Colonic mucosa (tissue), 4 donors: Measurements from ENCODE around the gene SLC35A2. TPM values are rescaled to one million over a fixed set of nuclear protein-coding genes. Genes with fewer than 3 reads are reported as not detected.

ENCODE experiments used
- DNase-seq: peaks from one replicate; pipeline ENCODE4 v3.0.0-alpha.2; 2020
- H3K27ac ChIP-seq: fragments of 200-600 bp; one replicate; pipeline ENCODE4 v1.8.0; 2021
- H3K27me3 ChIP-seq: fragments of 200-600 bp; one replicate; pipeline ENCODE4 v1.8.0; 2021
- H3K36me3 ChIP-seq: fragments of 200-600 bp; one replicate; pipeline ENCODE4 v1.8.0; 2021
- H3K4me1 ChIP-seq: fragments of 200-600 bp; one replicate; pipeline ENCODE4 v1.8.0; 2021; ENCODE audit warnings: mild to moderate bottlenecking
- H3K4me3 ChIP-seq: fragments of 200-600 bp; one replicate; pipeline ENCODE4 v1.8.0; 2021
- H3K9ac ChIP-seq, 2 donors: one replicate each; pipeline ENCODE4 v1.7.0; 2013; ENCODE audit warnings: control low read depth in 2 of 2, low read depth in 2 of 2, low read length in 2 of 2
- H3K9me3 ChIP-seq: fragments of 200-600 bp; one replicate; pipeline ENCODE4 v1.8.0; 2021
- intact Hi-C: fragments of 100-400 bp; cut with DNase I; formaldehyde crosslinking; loops from one replicate; pipeline ENCODE4 v1.14.1; 2022
- total RNA-seq, 2 donors: library from RNA; stranded (reverse); fragmentation: NEBNext Ultra II Directional in 1 of 2; extraction: Animal tissue kit (Norgen Biotek cat#: 25700) in 1 of 2; gene quantifications; one replicate each; pipeline ENCODE4 v1.2.1, GENCODE V29; 2021
- TF ChIP-seq, protein P1 (sequence below): fragments of 200-600 bp; IDR thresholded peaks from one replicate; pipeline ENCODE4 v1.8.0; 2022; ENCODE audit warnings: antibody characterized with exemption, mild to moderate bottlenecking
- donor health status: healthy.
- donor health status: DM: no; HTN: no; CAD: no.
- donor health status: DM: no; HTN: no; CAD: no.

SLC35A2 gene
- total RNA-seq, 2 donors from 2014 or later, result 57.8 to 83.1 TPM

DNA sequence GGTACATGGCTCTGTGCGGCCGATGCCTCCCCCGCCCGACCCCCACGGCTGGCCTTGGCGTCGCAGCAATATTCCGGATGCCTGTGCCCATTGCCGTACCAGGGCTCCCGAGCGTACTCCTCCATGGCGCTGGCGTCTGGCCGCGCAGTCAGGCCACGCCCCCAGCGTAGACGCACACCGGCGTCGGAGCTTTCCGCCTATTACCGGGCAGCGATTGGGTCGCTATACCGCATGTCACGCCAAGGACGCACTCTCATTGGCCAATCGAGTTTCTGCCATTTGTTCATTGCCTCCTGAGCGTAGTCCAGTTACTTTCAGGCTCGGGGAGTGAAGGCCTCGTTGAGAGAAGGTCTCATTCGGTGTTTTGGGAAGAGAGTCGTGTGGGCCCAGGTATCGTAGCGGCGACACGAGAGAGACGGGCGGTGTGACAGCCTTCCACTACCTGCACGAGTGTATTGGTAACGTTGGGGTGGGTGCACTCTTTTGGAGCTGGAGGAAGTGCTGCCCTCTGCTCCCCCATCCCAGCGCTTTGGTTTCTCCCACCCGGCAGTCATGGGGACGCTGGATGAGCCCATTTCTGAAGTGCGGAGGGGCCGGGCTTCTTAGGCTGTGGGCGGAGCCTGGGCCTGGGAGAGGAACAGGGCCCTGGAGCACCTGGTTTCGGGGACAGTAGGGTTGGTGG, 13.7 kb downstream of the SLC35A2 start, which contains the start of the genes PQBP1 and TIMM17B:
TSS of gene PQBP1 (plus strand) at position 306 of the 682 bp plus-strand sequence. CDS start 580 bp downstream, outside the sequence.
TSS of gene TIMM17B (minus strand) at position 144 of the 682 bp plus-strand sequence. CDS start at position 125, 19 bp downstream.
- peak within 1 kb of the TSS; percentile 92 for H3K27ac ChIP-seq
- no peaks in the 10 kb centered on the region for H3K4me1 ChIP-seq
- DNase-seq, result peak; percentile 89
- peak within 1 kb of the TSS; percentile 57 for H3K4me3 ChIP-seq
- intact Hi-C loops, result no loop called here
- peak within 1 kb of the TSS; percentile 75 to 87 for H3K9ac ChIP-seq
- no peaks in the 10 kb centered on the region for H3K9me3 ChIP-seq
- no peaks in the 10 kb centered on the region for H3K36me3 ChIP-seq
- H3K27me3 ChIP-seq, result no peaks in the 10 kb centered on the region
- TF ChIP-seq, protein P1, sequence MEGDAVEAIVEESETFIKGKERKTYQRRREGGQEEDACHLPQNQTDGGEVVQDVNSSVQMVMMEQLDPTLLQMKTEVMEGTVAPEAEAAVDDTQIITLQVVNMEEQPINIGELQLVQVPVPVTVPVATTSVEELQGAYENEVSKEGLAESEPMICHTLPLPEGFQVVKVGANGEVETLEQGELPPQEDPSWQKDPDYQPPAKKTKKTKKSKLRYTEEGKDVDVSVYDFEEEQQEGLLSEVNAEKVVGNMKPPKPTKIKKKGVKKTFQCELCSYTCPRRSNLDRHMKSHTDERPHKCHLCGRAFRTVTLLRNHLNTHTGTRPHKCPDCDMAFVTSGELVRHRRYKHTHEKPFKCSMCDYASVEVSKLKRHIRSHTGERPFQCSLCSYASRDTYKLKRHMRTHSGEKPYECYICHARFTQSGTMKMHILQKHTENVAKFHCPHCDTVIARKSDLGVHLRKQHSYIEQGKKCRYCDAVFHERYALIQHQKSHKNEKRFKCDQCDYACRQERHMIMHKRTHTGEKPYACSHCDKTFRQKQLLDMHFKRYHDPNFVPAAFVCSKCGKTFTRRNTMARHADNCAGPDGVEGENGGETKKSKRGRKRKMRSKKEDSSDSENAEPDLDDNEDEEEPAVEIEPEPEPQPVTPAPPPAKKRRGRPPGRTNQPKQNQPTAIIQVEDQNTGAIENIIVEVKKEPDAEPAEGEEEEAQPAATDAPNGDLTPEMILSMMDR, result no peak

DNA sequence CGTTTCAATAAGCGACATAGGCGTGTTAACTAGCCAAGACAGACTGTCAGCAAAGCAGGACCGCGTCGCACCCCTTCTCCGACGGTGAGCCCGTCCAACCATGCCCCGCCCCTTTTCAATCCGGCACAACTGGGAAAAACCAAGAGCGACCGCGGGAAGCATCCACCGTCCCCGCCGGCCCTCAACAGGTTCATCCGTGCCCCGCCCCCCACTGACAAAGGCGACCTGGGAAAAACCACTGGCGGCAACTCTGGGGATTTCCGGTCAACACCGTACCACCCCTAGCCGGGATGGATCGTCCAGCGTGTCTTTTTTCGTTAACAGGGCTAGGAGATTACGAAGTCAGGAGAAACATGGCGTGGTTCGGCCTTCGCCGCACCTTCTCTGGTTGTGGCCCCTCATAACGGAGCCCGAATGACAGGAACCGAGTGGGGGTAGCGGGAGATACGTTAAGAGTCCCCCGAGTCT, 14.3 kb downstream of the SLC35A2 start:
- no peaks in the 10 kb centered on the region for H3K4me1 ChIP-seq
- H3K27me3 ChIP-seq, result no peaks in the 10 kb centered on the region
- peak; percentile 81 for DNase-seq
- TF ChIP-seq, protein P1, result no peak
- intact Hi-C loops, result no loop called here
- peak overlapping the region; percentile 75 to 87 for H3K9ac ChIP-seq
- H3K4me3 ChIP-seq, result peak overlapping the region; percentile 57
- no peaks in the 10 kb centered on the region for H3K36me3 ChIP-seq
- H3K27ac ChIP-seq, result peak overlapping the region; percentile 92
- H3K9me3 ChIP-seq, result no peaks in the 10 kb centered on the region

DNA sequence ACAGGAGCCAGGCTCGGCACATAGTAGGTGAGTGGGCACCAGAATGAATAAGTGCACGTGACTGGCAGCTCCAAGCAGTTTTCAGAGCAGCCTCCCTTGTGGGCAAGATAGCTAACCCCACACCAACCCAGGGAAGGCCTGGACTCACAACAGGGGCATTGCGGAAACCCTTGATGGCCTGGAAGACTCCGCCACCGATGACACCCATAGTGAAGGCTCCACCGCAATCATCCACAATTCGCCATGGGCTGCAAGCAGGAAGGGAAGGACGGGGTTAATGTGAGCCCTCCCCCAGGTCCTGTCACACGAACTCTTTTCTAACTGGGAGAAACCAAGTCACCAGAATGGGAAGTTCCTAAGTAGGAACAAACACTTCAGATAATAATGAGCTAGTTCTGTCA, 14.8 kb downstream of the SLC35A2 start:
- no peaks in the 10 kb centered on the region for H3K36me3 ChIP-seq
- H3K9ac ChIP-seq, result peak overlapping the region in 1 of 2 donors; percentile 87
- no peaks in the 10 kb centered on the region for H3K4me1 ChIP-seq
- peak overlapping the region; percentile 57 for H3K4me3 ChIP-seq
- H3K27ac ChIP-seq, result peak overlapping the region; percentile 92
- no peaks in the 10 kb centered on the region for H3K9me3 ChIP-seq
- TF ChIP-seq, protein P1, result no peak
- H3K27me3 ChIP-seq, result no peaks in the 10 kb centered on the region
- intact Hi-C loops, result no loop called here
- no peak for DNase-seq

DNA sequence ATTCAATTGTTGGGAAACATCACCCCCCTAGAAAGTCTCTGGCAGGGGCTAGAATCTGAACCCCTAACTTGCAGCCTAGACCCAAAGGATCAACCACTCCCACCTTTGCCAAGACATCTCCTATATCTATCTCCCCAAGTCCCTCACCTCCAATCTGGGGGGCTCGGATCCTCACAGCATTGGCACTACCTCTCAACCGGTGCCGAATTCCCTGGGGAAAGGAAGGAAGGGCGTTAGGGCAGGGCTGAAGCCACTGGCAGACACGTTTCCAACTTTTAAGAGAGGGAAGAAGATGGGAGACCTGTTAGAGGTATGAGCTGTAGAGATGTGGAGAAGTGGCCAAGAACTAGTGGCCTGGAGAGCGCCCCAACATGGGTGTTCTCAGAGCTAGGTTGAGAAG, 16.6 kb downstream of the SLC35A2 start:
- TF ChIP-seq, protein P1, result no peak
- H3K4me1 ChIP-seq, result no peaks in the 10 kb centered on the region
- intact Hi-C loops, result no loop called here
- DNase-seq, result no peak
- no peak overlapping the region for H3K4me3 ChIP-seq
- H3K27me3 ChIP-seq, result no peaks in the 10 kb centered on the region
- no peak overlapping the region for H3K9ac ChIP-seq
- H3K36me3 ChIP-seq, result no peaks in the 10 kb centered on the region
- no peaks in the 10 kb centered on the region for H3K9me3 ChIP-seq
- no peak overlapping the region for H3K27ac ChIP-seq

DNA sequence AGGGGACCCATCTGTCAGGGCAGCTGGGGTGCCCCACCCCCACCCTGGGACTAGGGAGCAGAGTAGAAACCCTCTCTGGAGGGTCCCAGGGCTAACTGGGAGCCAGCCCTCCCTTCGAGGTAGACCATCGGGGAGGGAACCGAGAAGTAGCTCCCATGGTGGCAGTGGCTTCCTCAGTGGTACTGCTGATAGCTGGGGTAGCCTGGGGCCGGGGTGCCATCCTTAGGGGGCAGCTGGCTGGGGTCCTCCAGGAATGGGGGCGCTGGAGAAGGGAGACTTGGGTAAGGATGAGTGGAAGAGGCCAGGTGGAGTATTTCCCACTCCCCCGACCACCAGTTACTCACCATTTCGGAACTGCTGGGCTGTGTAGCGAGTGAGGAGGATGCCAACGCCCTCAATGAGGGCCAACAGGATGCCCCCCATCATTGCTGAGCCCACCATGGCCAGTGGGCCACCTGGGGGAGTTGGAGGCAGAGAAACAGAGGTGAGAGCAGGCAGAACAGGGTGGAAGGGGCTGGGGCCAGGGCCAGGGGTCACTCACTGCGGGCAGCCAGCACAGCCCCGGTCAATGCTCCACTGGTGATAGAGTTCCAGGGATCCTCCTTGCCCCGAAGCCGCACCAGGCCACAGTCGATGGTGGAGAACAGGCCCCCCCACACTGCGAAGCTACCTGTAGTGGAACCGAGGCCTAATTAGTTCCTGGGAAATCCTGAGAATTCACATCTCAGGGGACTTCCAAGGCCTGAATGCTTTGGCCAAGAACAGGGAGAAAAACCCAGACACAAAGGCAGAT, 17.7 kb downstream of the SLC35A2 start:
- H3K27ac ChIP-seq, result no peak overlapping the region
- no peaks in the 10 kb centered on the region for H3K36me3 ChIP-seq
- H3K9me3 ChIP-seq, result no peaks in the 10 kb centered on the region
- no peak for DNase-seq
- TF ChIP-seq, protein P1, result no peak
- intact Hi-C loops, result no loop called here
- no peaks in the 10 kb centered on the region for H3K27me3 ChIP-seq
- H3K4me3 ChIP-seq, result no peak overlapping the region
- H3K9ac ChIP-seq, result no peak overlapping the region
- H3K4me1 ChIP-seq, result no peaks in the 10 kb centered on the region
